Skin of body (tissue), 2 donors: ENCODE results near the gene SH2D6. TPM values are rescaled to one million over a fixed set of nuclear protein-coding genes. Genes with fewer than 3 reads are reported as not detected.
"Not testable (repeated sequence)": the region's sequence is repeated elsewhere in the genome, so short reads cannot be mapped to it uniquely, and the experiment has no call there.

ENCODE experiments used
- DNase-seq: peaks from one replicate; lab custom pipeline; 2025; lab: John Stamatoyannopoulos, UW
- total RNA-seq: library from RNA; depleted of rRNA; stranded (reverse); fragments of >200 nt; gene quantifications from one replicate; pipeline ENCODE4 v1.2.3, GENCODE V29; 2014

SH2D6 gene
- total RNA-seq, 1 donor from 2014 or later: not detected

DNA sequence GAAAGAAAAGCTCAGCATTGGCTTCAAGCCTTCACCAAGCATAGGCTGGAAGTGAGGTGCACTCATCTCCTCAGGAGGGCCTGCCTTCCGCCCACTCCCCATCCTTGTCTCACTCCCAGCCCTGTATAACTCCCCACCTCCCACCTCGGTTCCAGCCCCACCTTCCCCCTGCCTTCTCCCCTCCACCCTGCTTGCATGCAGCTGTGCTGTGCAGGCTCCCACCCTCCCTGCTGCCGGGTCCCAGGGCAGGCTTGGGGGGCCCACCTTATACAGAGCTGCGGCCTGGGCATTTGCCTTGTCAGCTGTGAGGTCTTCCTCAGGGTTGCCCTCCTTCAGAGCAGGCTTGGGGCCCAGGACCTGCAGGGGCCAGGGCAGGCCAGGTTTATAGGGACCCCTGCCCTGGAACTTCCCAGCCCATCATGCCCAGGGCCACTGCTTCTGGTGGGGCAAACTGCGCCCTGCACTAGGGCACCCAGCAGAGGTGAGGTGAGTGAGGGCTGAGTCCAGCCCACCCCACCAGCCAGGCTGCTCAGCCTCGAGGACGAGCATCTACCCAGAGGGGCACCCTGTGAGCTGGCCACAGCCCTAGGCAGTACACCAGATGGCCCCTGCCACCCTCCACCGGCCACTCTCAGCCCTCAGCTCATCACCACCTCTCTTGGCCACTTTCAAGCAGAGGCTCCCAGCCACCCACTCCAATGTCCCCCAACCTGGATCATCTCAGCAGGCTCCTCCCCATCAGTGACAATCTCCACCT lies 19.9 kb upstream of the SH2D6 start:
- DNase-seq: no peak

DNA sequence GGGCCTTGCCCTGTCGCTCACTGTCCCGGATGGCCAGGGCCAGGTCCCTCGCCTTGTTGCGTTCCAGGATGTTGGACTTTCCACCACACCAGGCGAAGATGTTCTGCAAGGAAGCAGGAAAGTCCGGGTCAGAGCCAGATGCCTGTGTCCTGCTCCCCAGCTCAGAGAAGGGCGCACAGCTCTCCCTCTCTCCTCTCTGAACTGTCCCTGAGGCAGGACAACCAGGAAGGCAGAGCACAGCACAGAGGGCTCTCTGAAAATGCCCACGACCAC lies 19.4 kb upstream of the SH2D6 start:
- no peak for DNase-seq

DNA sequence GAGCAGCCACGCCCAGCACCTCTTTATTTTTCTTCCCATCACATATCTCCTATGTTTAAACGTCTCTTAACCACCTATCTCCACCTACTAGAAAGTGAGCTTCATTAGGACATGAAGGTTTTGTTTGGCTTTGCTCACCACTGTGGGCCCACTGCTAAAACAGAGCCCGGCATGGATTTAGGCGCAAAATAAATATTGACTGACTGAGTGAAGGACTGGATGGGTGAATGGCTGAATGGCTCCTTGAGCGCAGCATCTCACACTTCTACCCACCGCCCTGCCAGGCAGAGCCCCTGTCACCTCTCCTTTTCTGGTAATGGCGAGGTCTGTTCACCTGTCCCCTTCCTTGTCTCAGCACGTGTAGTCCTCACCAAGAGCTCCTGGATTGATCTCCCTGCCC lies 18.5 kb upstream of the SH2D6 start:
- no peak for DNase-seq

- DNase-seq: no peak
Observed at GRCh38 chr2:85400541-85401463, 17.7 kb upstream of the SH2D6 start.

DNA sequence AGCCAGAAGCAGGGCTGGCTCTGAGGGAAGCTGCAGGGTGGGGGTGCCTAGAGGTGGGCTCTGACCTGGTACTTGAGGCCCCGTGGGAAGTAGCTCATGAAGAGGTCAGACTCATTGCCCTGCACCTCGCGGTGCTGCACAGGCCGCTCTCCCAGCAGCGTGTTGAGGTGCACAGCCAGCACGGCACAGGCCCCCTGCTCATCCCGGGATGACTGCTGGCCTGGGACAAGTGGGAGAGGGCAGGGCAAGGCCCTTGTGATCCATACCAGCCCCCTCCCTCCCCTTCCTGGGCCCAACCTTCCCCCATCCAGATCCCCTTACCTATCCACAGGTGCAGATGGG lies 17.1 kb upstream of the SH2D6 start:
- no peak for DNase-seq

- no peak for DNase-seq
Observed at GRCh38 chr2:85401844-85402243, 16.7 kb upstream of the SH2D6 start.

- peak; percentile 6 for DNase-seq
Observed at GRCh38 chr2:85405201-85406059, 13.1 kb upstream of the SH2D6 start.

DNA sequence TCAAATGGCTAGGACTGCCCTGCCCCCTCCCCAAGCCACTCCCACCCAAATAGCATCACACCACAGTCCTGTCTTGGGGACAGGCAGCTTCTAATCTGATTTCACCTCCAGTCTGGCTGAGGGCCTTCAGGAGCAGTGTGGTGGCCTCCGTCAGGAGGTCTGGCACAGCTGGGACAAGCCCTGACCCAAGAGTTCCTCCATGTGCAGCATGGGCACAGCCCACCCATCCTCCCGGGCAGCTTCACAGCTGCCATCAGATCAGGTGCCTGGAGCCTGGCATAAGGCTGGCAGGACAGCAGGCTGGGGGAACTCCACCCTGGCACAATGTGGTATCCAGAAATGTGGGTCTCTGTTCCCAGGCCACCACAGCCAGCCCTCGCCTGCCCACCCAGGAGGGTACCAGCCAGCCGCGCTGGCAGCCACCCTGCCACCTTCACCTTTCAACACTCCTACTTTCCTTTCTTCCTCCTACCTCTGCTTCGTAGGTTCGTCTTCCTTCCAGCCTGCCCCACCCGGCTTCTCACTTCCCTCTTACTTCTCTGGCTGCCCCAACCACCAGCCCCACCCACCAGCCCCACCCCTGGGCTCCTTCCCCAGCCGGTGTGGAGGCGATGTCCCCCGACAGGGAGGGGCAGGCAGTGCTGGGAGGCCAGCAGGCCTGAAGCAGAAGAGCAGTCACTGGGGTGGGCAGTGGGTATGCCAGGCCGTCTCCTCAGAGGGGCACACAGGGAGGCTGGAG lies 8.5 kb upstream of the SH2D6 start, which contains the start of gene CAPG:
Gene CAPG, minus strand, starts transcription at position 522 of the 739 bp plus-strand sequence. CDS start 8,221 bp downstream, outside the sequence.
- no peak for DNase-seq

GRCh38 chr2:85410584-85411404 lies 7.7 kb upstream of the SH2D6 start:
- DNase-seq: no peak

- DNase-seq: no peak
Observed at GRCh38 chr2:85411405-85411748, 7.1 kb upstream of the SH2D6 start.

DNA sequence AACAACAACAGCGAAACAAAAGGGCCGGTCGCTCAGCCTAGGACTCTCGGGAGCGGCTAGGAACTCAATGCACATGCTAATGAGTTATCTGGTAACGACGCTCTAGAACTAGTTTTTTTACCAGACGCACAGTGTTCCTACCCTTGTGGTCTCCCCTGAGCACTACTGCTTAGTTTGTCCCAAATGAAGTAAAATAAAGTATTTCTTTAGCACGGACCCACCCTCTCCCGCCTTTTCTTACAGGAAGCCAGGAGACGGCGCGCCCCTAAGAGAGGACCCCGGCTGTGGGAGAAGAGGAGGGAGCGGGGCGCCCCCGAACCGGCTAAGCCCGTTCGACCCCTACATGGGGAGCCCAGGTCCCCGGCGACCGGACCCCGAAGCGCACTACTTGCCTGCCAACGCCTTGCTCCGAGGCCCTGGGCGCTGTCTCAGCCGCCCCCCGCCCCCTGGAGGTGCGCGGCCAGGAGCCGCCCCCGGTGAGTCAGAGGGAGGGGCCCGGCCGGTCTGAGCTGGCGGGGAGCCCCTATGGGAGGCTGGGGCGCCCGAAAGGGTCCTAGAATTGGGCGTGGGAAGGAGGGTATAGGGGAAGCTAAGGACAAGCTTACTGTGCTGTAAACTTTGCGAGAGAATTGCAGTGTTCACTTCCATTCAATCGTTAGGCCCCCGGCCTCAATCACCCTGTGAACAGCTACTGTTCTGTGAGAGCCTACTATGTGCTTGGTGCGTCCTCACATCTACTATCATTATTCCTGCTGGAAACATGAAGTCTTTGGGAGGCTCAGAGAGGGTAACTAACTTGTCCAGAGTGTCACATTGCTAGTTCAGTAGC lies 4.7 kb upstream of the SH2D6 start:
- DNase-seq: no peak

- DNase-seq: not testable (repeated sequence)
Observed at GRCh38 chr2:85414421-85414759, 4.1 kb upstream of the SH2D6 start.

DNA sequence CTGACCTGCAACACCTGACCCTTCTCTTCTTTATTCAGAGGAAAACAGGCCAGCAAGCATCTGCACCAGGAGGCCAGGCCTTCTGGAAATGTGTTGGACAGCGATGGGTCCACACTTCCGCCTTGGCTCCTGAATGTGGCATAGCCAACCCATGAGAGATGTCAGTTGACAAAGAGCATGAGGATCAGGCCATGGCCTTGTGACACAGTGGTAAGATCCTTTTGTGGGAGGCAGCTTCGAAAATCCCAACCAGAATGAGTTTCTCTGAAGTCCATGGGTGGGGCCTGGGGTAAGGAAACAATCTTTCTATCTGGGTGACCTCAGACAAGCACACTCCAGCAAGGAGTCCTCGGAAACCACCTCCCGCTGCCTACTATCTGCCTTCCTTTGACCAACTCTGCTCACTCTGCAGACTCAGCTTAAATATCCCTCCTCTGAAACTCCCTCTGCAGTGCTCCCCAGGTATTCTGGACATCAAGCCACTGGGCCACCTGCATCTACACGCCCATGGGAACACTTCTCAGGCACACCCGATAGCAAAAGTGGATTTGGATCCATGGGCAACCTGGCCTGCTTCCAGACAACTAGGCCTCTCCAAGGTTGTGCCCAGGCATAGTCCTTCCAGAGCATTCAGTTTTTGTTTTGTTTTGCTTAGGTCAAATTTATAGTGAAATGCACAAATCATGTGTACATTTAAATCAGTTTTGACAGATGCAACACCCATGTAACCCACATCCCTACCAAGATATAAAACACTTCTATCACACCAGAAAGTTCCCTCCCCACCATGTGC lies 3.6 kb upstream of the SH2D6 start:
- DNase-seq: no peak

DNA sequence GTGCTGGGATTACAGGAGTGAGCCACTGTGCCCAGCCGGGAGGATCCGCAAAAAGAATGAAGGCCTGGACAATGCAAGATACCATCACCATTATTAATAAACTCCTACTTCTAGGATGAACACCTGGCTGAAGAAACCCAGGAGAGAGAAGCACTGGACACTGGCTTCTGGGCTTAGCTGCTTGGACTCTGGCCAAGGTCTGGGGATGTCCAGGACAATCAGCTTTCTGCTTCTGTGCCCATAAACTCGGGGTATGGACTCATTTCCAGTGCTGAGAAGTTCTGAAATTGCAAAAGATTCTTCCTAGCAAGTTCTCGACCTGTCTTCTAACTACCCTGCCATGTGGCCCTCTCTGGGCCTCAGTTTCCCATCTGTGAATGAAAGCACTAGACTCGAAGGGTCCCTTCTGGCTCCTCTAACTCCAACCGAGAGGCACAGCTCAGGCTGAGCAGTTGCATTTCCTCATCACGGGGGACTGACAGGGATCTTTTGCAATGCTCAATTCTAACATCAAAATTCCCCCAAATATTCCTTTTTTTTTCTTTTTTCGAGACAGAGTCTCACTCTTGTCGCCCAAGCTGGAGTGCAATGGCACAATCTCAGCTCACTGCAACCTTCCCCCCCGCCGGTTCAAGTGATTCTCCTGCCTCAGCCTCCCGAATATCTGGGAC lies 2.4 kb upstream of the SH2D6 start:
- DNase-seq: no peak

- no peak for DNase-seq
Observed at GRCh38 chr2:85419009-85419675, 628 bp downstream of the SH2D6 start.

DNA sequence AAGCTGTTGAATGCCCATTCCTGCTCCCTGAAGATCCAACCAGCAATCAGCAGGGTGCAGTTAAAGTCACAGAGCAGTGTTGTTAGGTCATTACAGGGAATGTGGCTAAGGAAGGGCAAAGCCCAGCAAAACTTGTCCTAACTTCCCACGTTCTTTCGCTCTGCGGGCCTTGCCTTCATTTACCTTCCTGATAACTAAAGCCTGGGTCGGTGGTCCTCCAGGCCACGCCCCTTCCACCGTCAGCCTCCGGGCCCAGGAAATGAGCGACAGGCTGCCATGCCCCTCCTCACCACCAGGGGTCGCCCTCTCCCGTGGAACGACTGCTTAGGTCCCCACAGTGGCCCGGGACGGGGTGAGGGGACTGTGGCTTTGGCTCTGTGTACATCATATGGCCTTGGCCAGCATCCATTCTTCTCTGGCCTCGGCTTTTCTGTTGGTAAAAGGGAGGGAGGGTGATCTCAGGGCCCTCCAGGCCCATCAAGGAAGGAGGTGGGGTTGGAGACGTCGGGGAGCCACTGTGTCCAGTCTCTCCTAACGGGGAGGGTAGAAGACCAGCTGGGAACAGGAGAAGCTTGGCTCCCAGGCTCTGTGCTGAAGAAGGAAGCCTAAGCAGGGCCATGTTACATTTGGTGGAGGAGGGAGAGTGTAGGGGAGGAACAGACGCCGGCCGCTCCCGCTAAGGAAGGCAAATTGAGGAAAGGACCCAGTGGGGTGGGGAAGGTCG lies 2.2 kb downstream of the SH2D6 start:
- peak; percentile 76 for DNase-seq
